Mucosa of rectum (tissue), 2 donors: ENCODE data around the gene CTNND2.

Source experiments
- H3K27ac ChIP-seq, 2 donors: one replicate each; pipeline ENCODE4 v1.7.0; 2013; ENCODE audit warnings: inconsistent platforms in 2 of 2, low read depth in 2 of 2, low read length in 2 of 2
- H3K27me3 ChIP-seq, 2 donors: one replicate each; pipeline ENCODE4 v1.7.0; 2013; ENCODE audit warnings: low read length in 2 of 2; ENCODE audit not compliant: control insufficient read depth in 2 of 2, insufficient read depth in 2 of 2
- H3K36me3 ChIP-seq, 2 donors: one replicate each; pipeline ENCODE4 v1.7.0; 2013; ENCODE audit warnings: low read length in 2 of 2; ENCODE audit not compliant: control insufficient read depth in 2 of 2, insufficient read depth in 2 of 2
- H3K4me1 ChIP-seq, 2 donors: one replicate each; pipeline ENCODE4 v1.7.0; 2013; ENCODE audit warnings: low read length in 2 of 2, mild to moderate bottlenecking in 1 of 2; ENCODE audit not compliant: control insufficient read depth in 2 of 2, insufficient read depth in 2 of 2
- H3K4me3 ChIP-seq, 2 donors: one replicate each; pipeline ENCODE4 v1.7.0; 2013; ENCODE audit warnings: low read length in 2 of 2
- H3K9ac ChIP-seq, 2 donors: one replicate each; pipeline ENCODE4 v1.7.0; 2013; ENCODE audit warnings: low read length in 2 of 2, low read depth in 1 of 2, mild to moderate bottlenecking in 1 of 2
- H3K9me3 ChIP-seq, 2 donors: one replicate each; pipeline ENCODE4 v1.7.0; 2013; ENCODE audit warnings: low read length in 2 of 2; ENCODE audit not compliant: control insufficient read depth in 2 of 2
- donor health status: healthy.
- donor health status: Normal muscosa, but diverticular disease.

Gene CTNND2

GRCh38 chr5:11737010-11737409 lies 167.2 kb downstream of the CTNND2 start:
- no peaks in the 10 kb centered on the region for H3K36me3 ChIP-seq
- no peak overlapping the region for H3K9ac ChIP-seq
- H3K4me1 ChIP-seq = no peaks in the 10 kb centered on the region

GRCh38 chr5:11734369-11734768 lies 169.9 kb downstream of the CTNND2 start:
- Histone ChIP-seq H3K4me1 (no peaks in the 10 kb centered on the region), H3K4me3 (no peak overlapping the region), H3K27me3 (no peaks in the 10 kb centered on the region), H3K9ac (no peak overlapping the region), H3K9me3 (no peaks in the 10 kb centered on the region), H3K27ac (no peak overlapping the region), H3K36me3 (no peaks in the 10 kb centered on the region)

More at GRCh38 chr5:11737010-11737409, 167.2 kb downstream of the CTNND2 start:
- no peaks in the 10 kb centered on the region for H3K9me3 ChIP-seq
- H3K27ac ChIP-seq = no peak overlapping the region
- H3K27me3 ChIP-seq = no peaks in the 10 kb centered on the region
- H3K4me3 ChIP-seq = no peak overlapping the region

- no peak overlapping the region for H3K27ac ChIP-seq
- H3K27me3 ChIP-seq = no peaks in the 10 kb centered on the region
- no peaks in the 10 kb centered on the region for H3K9me3 ChIP-seq
- H3K4me1 ChIP-seq = no peaks in the 10 kb centered on the region
- no peak overlapping the region for H3K9ac ChIP-seq
- H3K36me3 ChIP-seq = no peaks in the 10 kb centered on the region
- H3K4me3 ChIP-seq = no peak overlapping the region
Observed at GRCh38 chr5:11733840-11734192, 170.4 kb downstream of the CTNND2 start.

GRCh38 chr5:11733185-11733839 lies 170.9 kb downstream of the CTNND2 start:
- no peak overlapping the region for H3K27ac ChIP-seq
- no peaks in the 10 kb centered on the region for H3K4me1 ChIP-seq
- no peak overlapping the region for H3K4me3 ChIP-seq
- H3K36me3 ChIP-seq = no peaks in the 10 kb centered on the region
- H3K9ac ChIP-seq = no peak overlapping the region
- no peaks in the 10 kb centered on the region for H3K27me3 ChIP-seq
- no peaks in the 10 kb centered on the region for H3K9me3 ChIP-seq

- no peak overlapping the region for H3K4me3 ChIP-seq
- no peak overlapping the region for H3K9ac ChIP-seq
- H3K36me3 ChIP-seq = no peaks in the 10 kb centered on the region
- H3K27ac ChIP-seq = no peak overlapping the region
- no peaks in the 10 kb centered on the region for H3K9me3 ChIP-seq
- no peaks in the 10 kb centered on the region for H3K4me1 ChIP-seq
- H3K27me3 ChIP-seq = no peaks in the 10 kb centered on the region
Observed at GRCh38 chr5:11724940-11725339, 179.3 kb downstream of the CTNND2 start.

- no peak overlapping the region for H3K4me3 ChIP-seq
- H3K27ac ChIP-seq = no peak overlapping the region
- H3K9me3 ChIP-seq = no peaks in the 10 kb centered on the region
- no peaks in the 10 kb centered on the region for H3K27me3 ChIP-seq
- H3K4me1 ChIP-seq = no peaks in the 10 kb centered on the region
- H3K36me3 ChIP-seq = no peaks in the 10 kb centered on the region
- H3K9ac ChIP-seq = no peak overlapping the region
Observed at GRCh38 chr5:11719888-11720481, 184.3 kb downstream of the CTNND2 start.

GRCh38 chr5:11715461-11716196 lies 188.6 kb downstream of the CTNND2 start:
- Histone ChIP-seq H3K9ac (no peak overlapping the region), H3K4me3 (no peak overlapping the region), H3K4me1 (no peaks in the 10 kb centered on the region), H3K9me3 (no peaks in the 10 kb centered on the region), H3K27me3 (no peaks in the 10 kb centered on the region), H3K27ac (no peak overlapping the region), H3K36me3 (no peaks in the 10 kb centered on the region)

GRCh38 chr5:11711932-11712331 lies 192.3 kb downstream of the CTNND2 start:
- no peaks in the 10 kb centered on the region for H3K9me3 ChIP-seq
- H3K27ac ChIP-seq = no peak overlapping the region
- H3K36me3 ChIP-seq = no peaks in the 10 kb centered on the region
- no peak overlapping the region for H3K4me3 ChIP-seq
- no peaks in the 10 kb centered on the region for H3K4me1 ChIP-seq
- no peaks in the 10 kb centered on the region for H3K27me3 ChIP-seq
- no peak overlapping the region for H3K9ac ChIP-seq

- no peak overlapping the region for H3K9ac ChIP-seq
- no peak overlapping the region for H3K27ac ChIP-seq
- no peaks in the 10 kb centered on the region for H3K4me1 ChIP-seq
- H3K9me3 ChIP-seq = no peaks in the 10 kb centered on the region
- H3K36me3 ChIP-seq = no peaks in the 10 kb centered on the region
- H3K4me3 ChIP-seq = no peak overlapping the region
- no peaks in the 10 kb centered on the region for H3K27me3 ChIP-seq
Observed at GRCh38 chr5:11709021-11709420, 195.2 kb downstream of the CTNND2 start.

- Histone ChIP-seq H3K4me3 (no peak overlapping the region), H3K9ac (no peak overlapping the region), H3K27me3 (no peaks in the 10 kb centered on the region), H3K27ac (no peak overlapping the region), H3K9me3 (no peaks in the 10 kb centered on the region), H3K36me3 (no peaks in the 10 kb centered on the region), H3K4me1 (no peaks in the 10 kb centered on the region)
Observed at GRCh38 chr5:11704916-11705315, 199.3 kb downstream of the CTNND2 start.
